Right lobe of liver (tissue), 6 donors: ENCODE measurements around the gene ATF3. TPM values are rescaled to one million over a fixed set of nuclear protein-coding genes. Genes with fewer than 3 reads are reported as not detected.

ENCODE experiments used
- ATAC-seq, 4 donors: fragments of 200-7000 bp; cut with Tn5 transposase; one replicate each; pipeline ENCODE4 v1.9.1; 2020; ENCODE audit warnings: mild to moderate bottlenecking in 4 of 4, moderate library complexity in 4 of 4
- DNase-seq, 3 donors: peaks; one replicate each; pipeline ENCODE4 v3.0.0-alpha.2; 2020
- H3K27ac ChIP-seq, 3 donors: fragments of 200-600 bp; one replicate each; pipeline ENCODE4 v1.8.0; 2022
- H3K27me3 ChIP-seq, 2 donors: fragments of 200-600 bp; one replicate each; pipeline ENCODE4 v1.8.0; 2022
- H3K36me3 ChIP-seq, 4 donors: fragments of 200-600 bp; sonication (generic) in 1 of 4; one replicate each; pipeline versions ENCODE4 v1.5.1 to v1.8.0; 2017 to 2022; ENCODE audit warnings: control low read depth in 1 of 4
- H3K4me1 ChIP-seq, 4 donors: fragments of 200-600 bp; sonication (generic) in 1 of 4; one replicate each; pipeline versions ENCODE4 v1.5.1 to v1.8.0; 2017 to 2022; ENCODE audit warnings: control low read depth in 1 of 4
- H3K4me3 ChIP-seq, 3 donors: fragments of 200-600 bp; one replicate each; pipeline ENCODE4 v1.8.0; 2022
- H3K9me3 ChIP-seq, 4 donors: fragments of 200-600 bp; sonication (generic) in 1 of 4; one replicate each; pipeline versions ENCODE4 v1.5.1 to v1.8.0; 2017 to 2022; ENCODE audit warnings: control low read depth in 1 of 4
- CTCF ChIP-seq, 4 donors: fragments of 200-600 bp in 3 of 4; fragments of 450-650 bp in 1 of 4; IDR thresholded peaks; one replicate each; pipeline versions ENCODE4 v1.5.1 to v1.8.0; 2016 to 2022; ENCODE audit warnings: antibody characterized with exemption in 4 of 4, mild to moderate bottlenecking in 2 of 4
- POLR2A ChIP-seq: fragments of 450-650 bp; IDR thresholded peaks from one replicate; pipeline ENCODE4 v1.6.1; 2017; ENCODE audit warnings: antibody characterized with exemption, mild to moderate bottlenecking
- WGBS: methylation state at CpG from one replicate; pipeline ENCODE4 v1.1.6; 2018; ENCODE audit warnings: low coverage, low lambda C conversion rate; ENCODE audit not compliant: insufficient coverage; ENCODE audit errors: missing lambda C conversion rate; 5-methylcytosine and 5-hydroxymethylcytosine counted together
- intact Hi-C, 2 donors: fragments of 100-400 bp; cut with DNase I; formaldehyde crosslinking; loops; one replicate each; pipeline versions ENCODE4 v1.11.2 to v1.14.1; 2022
- total RNA-seq, 6 experiments: library from RNA; depleted of rRNA in 2 of 6; stranded (reverse); fragments of >200 nt in 2 of 6; fragmentation: NEBNext Ultra II Directional in 3 of 6; extraction: Animal tissue kit (Norgen Biotek cat#: 25700) in 3 of 6; gene quantifications; one replicate each; pipeline versions ENCODE4 v1.1.0 to v1.2.4, GENCODE V29; 2016 to 2023
- donor health status: DM: no; HTN: yes; CAD: no.
- donor health status: DM: no; HTN: no; CAD: no.
- donor health status: DM: no; HTN: no; CAD: no.
- donor health status: DM: no; HTN: yes; CAD: no.
- donor health status: DM: no; HTN: yes; CAD: no.

ATF3 gene
- total RNA-seq, 6 experiments from 2014 or later: 3.7 to 77.2 (median 15.1) TPM

GRCh38 chr1:212581034-212581433, 27.5 kb upstream of the ATF3 start:
- Histone ChIP-seq H3K9me3 (no peaks in the 10 kb centered on the region), H3K36me3 (no peaks in the 10 kb centered on the region), H3K27ac (no peak overlapping the region), H3K4me3 (no peak overlapping the region), H3K4me1 (no peaks in the 10 kb centered on the region), H3K27me3 (no peaks in the 10 kb centered on the region)
- intact Hi-C loops: no loop called here
- ATAC-seq: no peak
- 93% methylated on average over 7 of the region's 8 CpGs for WGBS
- DNase-seq: no peak
- TF ChIP-seq CTCF (IDR thresholded peaks at IDR 0.05) (no peak), POLR2A (no peak)

GRCh38 chr1:212582291-212582690, 26.3 kb upstream of the ATF3 start:
- 84% methylated on average over 4 of the region's 5 CpGs for WGBS
- H3K9me3 ChIP-seq: no peaks in the 10 kb centered on the region
- TF ChIP-seq POLR2A (no peak), CTCF (IDR thresholded peaks at IDR 0.05) (no peak)
- ATAC-seq (no peak), DNase-seq (no peak)
- H3K4me3 ChIP-seq: no peak overlapping the region
- no peaks in the 10 kb centered on the region for H3K36me3 ChIP-seq
- intact Hi-C loops: no loop called here
- H3K4me1 ChIP-seq: no peaks in the 10 kb centered on the region
- H3K27ac ChIP-seq: no peak overlapping the region
- no peaks in the 10 kb centered on the region for H3K27me3 ChIP-seq

GRCh38 chr1:212582808-212583615, 25.5 kb upstream of the ATF3 start:
- H3K4me3 ChIP-seq: no peak overlapping the region
- no peaks in the 10 kb centered on the region for H3K36me3 ChIP-seq
- TF ChIP-seq POLR2A (no peak), CTCF (IDR thresholded peaks at IDR 0.05) (no peak)
- 91% methylated on average over 5 of the region's 7 CpGs for WGBS
- intact Hi-C loops: no loop called here
- H3K27ac ChIP-seq: no peak overlapping the region
- ATAC-seq: no peak
- no peaks in the 10 kb centered on the region for H3K9me3 ChIP-seq
- H3K4me1 ChIP-seq: no peaks in the 10 kb centered on the region
- DNase-seq: no peak
- H3K27me3 ChIP-seq: no peaks in the 10 kb centered on the region

- no peak for ATAC-seq
- 76% methylated on average over 7 of the region's 7 CpGs for WGBS
- Histone ChIP-seq H3K27me3 (no peaks in the 10 kb centered on the region), H3K27ac (no peak overlapping the region), H3K4me3 (no peak overlapping the region), H3K9me3 (no peaks in the 10 kb centered on the region), H3K36me3 (no peaks in the 10 kb centered on the region), H3K4me1 (no peaks in the 10 kb centered on the region)
- intact Hi-C loops: no loop called here
- DNase-seq: no peak
- TF ChIP-seq POLR2A: no peak
- TF ChIP-seq CTCF (IDR thresholded peaks at IDR 0.05): no peak
These were observed 24.9 kb upstream of the ATF3 start for GRCh38 chr1:212583643-212584042.
